Activated T-helper 17 cell treated with anti-CD3 and anti-CD28 coated beads, Interleukin-2, amount 50 U/mL, for 72 hours (primary cell): ENCODE results near the gene SLC2A5. TPM values are rescaled to one million over a fixed set of nuclear protein-coding genes. Genes with fewer than 3 reads are reported as not detected.
"Not testable (repeated sequence)": the region's sequence is repeated elsewhere in the genome, so short reads cannot be mapped to it uniquely, and the experiment has no call there.

ENCODE experiments used
- ATAC-seq: fragments of 150-1000 bp; cut with Tn5 transposase; replicated peaks from 2 replicates; pipeline ENCODE4 v1.10.0; 2021; ENCODE audit warnings: mild to moderate bottlenecking, moderate library complexity
- H3K27ac Mint-ChIP-seq: one replicate; pipeline ENCODE4 v1.8.0; 2022; ENCODE audit warnings: mixed read lengths
- H3K27me3 Mint-ChIP-seq: one replicate; pipeline ENCODE4 v1.8.0; 2022; ENCODE audit warnings: mixed read lengths
- H3K36me3 Mint-ChIP-seq: one replicate; pipeline ENCODE4 v1.8.0; 2022; ENCODE audit warnings: low read depth, mild to moderate bottlenecking, mixed read lengths
- H3K4me1 Mint-ChIP-seq: one replicate; pipeline ENCODE4 v1.8.0; 2022; ENCODE audit warnings: mixed read lengths
- H3K4me3 Mint-ChIP-seq: one replicate; pipeline ENCODE4 v1.8.0; 2022; ENCODE audit warnings: mild to moderate bottlenecking, mixed read lengths
- H3K9me3 Mint-ChIP-seq: one replicate; pipeline ENCODE4 v1.8.0; 2022; ENCODE audit warnings: mixed read lengths
- total RNA-seq, 2 donors: library from RNA; stranded (reverse); gene quantifications; one replicate each; pipeline ENCODE4 v1.2.3, GENCODE V29; 2022

The SLC2A5 gene
- total RNA-seq, 2 donors from 2014 or later = 0.87 TPM; not detected in 1

GRCh38 chr1:9004031-9004699 is 65.3 kb downstream of the SLC2A5 start:
- ATAC-seq = no peak
- Mint-ChIP-seq H3K4me1 (no peaks in the 10 kb centered on the region), H3K36me3 (no peaks in the 10 kb centered on the region), H3K4me3 (no peak overlapping the region), H3K27me3 (no peaks in the 10 kb centered on the region), H3K27ac (no peak overlapping the region), H3K9me3 (no peaks in the 10 kb centered on the region)

DNA sequence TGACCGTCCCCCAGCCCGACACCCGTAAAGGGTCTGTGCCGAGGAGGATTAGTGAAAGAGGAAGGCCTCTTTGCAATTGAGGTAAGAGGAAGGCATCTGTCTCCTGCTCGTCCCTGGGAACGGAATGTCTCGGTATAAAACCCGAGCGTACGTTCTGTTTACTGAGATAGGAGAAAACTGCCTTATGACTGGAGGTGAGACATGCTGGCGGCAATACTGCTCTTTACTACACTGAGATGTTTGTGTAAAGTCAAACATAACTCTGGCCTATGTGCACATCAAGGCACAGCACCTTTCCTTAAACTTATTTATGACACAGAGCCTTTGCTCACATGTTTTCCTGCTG is 67.2 kb downstream of the SLC2A5 start:
- H3K27ac Mint-ChIP-seq, H3K27me3 Mint-ChIP-seq, H3K4me3 Mint-ChIP-seq, H3K4me1 Mint-ChIP-seq, H3K36me3 Mint-ChIP-seq, ATAC-seq, H3K9me3 Mint-ChIP-seq: not testable (repeated sequence)

GRCh38 chr1:9001534-9002214 is 67.8 kb downstream of the SLC2A5 start:
- H3K4me3 Mint-ChIP-seq = not testable (repeated sequence)

GRCh38 chr1:8993962-8994675 is 75.3 kb downstream of the SLC2A5 start:
- ATAC-seq, H3K27ac Mint-ChIP-seq, H3K27me3 Mint-ChIP-seq, H3K9me3 Mint-ChIP-seq, H3K4me3 Mint-ChIP-seq, H3K36me3 Mint-ChIP-seq, H3K4me1 Mint-ChIP-seq: not testable (repeated sequence)

More at GRCh38 chr1:9001534-9002214, 67.8 kb downstream of the SLC2A5 start:
- not testable (repeated sequence) for H3K27ac Mint-ChIP-seq, H3K4me1 Mint-ChIP-seq, ATAC-seq, H3K36me3 Mint-ChIP-seq, H3K27me3 Mint-ChIP-seq, H3K9me3 Mint-ChIP-seq

DNA sequence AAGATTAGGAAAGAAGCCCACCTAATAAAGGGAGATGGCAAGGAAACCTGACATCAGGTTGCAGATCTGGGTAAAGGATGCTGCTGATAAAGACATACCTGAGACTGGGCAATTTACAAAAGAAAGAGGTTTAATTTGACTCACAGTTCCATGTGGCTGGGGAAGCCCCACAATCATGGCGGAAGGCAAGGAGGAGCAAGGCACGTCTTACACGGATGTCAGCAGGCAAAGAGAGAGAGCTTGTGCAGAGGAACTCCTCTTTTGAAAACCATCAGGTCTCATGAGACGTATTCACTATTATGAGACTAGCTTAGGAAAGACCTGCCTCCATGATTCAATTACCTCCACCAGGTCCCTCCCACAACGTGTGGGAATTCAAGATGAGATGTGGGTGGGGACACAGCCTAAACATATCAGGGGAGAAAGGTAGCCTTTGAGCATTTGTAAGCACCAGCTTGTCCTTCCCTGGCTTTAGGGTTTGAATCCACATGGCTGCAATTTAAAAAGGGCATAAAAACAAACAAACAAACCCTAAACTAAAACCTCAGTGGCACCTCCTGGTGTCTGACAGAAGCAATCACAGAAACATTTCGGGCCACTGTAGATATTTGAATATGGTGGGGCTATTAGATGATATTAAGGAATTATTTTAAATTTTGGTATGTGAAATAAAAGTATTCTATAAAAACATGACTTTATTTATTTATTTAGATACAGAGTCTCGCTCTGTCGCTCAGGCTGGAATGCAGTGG is 76.3 kb downstream of the SLC2A5 start:
- Mint-ChIP-seq H3K4me1 (no peaks in the 10 kb centered on the region), H3K27ac (no peak overlapping the region), H3K9me3 (no peaks in the 10 kb centered on the region), H3K27me3 (no peaks in the 10 kb centered on the region), H3K4me3 (no peak overlapping the region), H3K36me3 (no peaks in the 10 kb centered on the region)
- no peak for ATAC-seq

- Mint-ChIP-seq H3K9me3 (no peaks in the 10 kb centered on the region), H3K4me3 (no peak overlapping the region), H3K27me3 (no peaks in the 10 kb centered on the region), H3K36me3 (no peaks in the 10 kb centered on the region), H3K27ac (no peak overlapping the region), H3K4me1 (peaks cover 4% of the 10 kb centered on the region)
- peak; percentile 68 for ATAC-seq
Observed at GRCh38 chr1:8989821-8990220, 79.6 kb downstream of the SLC2A5 start.

DNA sequence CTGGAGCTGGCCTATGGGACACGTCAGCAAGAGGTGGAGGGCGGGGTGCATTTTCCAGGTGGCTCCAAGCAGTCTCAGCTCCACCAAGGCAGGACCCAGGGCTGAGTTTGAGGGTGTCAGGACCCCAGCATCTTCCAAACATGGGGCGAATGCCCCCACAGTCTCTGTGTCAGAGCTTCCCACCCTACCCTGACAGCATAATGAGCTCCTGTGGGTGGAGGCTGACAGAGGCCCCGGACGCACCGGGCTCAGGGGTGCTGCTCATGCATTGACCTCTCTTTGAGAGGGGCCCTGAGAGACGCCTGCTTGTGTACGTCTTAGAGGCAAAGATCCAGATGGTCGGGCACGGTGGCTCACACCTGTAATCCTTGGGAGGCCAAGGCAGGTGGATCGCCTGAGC is 80.4 kb downstream of the SLC2A5 start:
- no peaks in the 10 kb centered on the region for H3K36me3 Mint-ChIP-seq
- H3K9me3 Mint-ChIP-seq = no peaks in the 10 kb centered on the region
- no peak overlapping the region for H3K4me3 Mint-ChIP-seq
- no peak for ATAC-seq
- H3K4me1 Mint-ChIP-seq = peaks cover 8% of the 10 kb centered on the region
- H3K27ac Mint-ChIP-seq = no peak overlapping the region
- no peaks in the 10 kb centered on the region for H3K27me3 Mint-ChIP-seq

DNA sequence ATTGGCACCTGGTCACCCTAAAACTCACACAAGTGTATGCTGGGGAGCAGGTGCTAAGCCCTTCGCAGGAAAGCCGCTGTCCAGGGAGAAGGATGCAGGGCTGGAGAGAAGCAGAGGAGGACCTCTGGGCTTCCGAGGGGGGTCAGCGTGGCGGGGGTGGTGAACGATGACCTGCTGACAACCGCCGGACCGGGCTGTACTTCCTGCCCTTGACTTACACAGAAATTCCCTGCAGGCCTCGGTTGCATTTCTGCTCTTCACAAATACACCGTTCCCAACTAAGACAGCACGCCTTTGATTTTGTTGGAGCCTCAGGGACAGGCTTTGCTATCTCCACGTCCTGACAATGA is 80.8 kb downstream of the SLC2A5 start:
- H3K27me3 Mint-ChIP-seq = no peaks in the 10 kb centered on the region
- H3K9me3 Mint-ChIP-seq = no peaks in the 10 kb centered on the region
- no peaks in the 10 kb centered on the region for H3K36me3 Mint-ChIP-seq
- no peak overlapping the region for H3K27ac Mint-ChIP-seq
- ATAC-seq = no peak
- H3K4me3 Mint-ChIP-seq = no peak overlapping the region
- H3K4me1 Mint-ChIP-seq = peaks cover 13% of the 10 kb centered on the region

DNA sequence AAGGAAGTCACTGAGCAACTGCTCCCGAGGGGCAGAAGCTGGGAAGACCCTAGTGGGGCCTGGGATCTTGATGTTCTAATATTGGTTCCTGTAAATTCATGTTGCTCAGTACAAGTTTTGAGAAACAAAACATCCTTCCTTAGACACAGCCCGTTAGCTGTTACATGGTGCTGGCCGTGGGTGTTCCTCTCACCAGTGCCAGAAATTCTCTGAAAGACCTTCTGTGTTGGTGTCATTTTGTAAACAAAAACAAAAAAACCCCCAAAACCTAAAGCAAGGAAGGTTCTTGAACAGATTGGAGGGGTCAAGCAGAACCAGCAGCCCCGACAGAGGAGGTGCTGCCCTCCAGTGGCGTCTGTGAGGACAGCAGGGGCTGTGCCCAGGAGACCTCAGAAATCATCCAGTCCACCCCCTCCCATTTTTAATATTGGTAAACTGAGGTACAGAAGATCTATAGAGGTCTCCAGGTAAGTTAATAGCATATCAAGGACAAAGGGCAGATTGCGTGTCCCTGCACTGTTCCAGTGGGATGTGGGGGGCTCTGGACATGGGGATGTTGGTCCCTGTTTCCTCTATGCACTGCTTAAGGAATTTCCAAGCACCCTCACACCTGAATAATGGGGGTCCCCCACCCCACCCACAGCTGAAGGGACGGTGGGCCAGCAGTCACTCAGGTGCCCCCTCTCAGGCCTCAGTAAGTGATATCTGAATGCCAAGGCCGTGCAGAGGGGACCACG is 81.4 kb downstream of the SLC2A5 start:
- Mint-ChIP-seq H3K27ac (peak overlapping the region; percentile 71), H3K4me3 (peak overlapping the region; percentile 61)

DNA sequence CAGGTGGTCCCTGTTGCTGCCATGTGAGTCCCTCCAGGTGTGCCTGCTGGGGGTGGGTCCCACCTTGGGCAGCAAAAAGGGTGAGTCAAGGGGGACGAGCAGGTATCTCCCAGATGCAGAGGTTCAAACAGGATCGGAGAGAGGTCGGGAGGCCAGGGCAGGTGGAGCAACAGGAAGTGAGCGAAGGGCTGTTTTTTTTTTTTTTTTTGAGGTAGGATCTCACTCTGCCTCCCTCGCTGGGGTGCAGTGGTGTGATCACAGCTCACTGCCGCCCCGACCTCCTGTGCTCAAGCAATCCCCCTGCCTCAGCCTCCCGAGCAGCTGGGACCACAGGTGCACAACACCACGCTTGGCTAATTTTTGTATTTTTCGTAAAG is 82.6 kb downstream of the SLC2A5 start:
- Mint-ChIP-seq H3K36me3 (no peaks in the 10 kb centered on the region), H3K27ac (peak overlapping the region; percentile 83), H3K4me1 (peaks cover 15% of the 10 kb centered on the region), H3K9me3 (no peaks in the 10 kb centered on the region), H3K4me3 (peak overlapping the region; percentile 61), H3K27me3 (no peaks in the 10 kb centered on the region)
- no peak for ATAC-seq

More for the DNA sequence above, 81.4 kb downstream of the SLC2A5 start:
- ATAC-seq = peak; percentile 47
- no peaks in the 10 kb centered on the region for H3K9me3 Mint-ChIP-seq
- no peaks in the 10 kb centered on the region for H3K36me3 Mint-ChIP-seq
- H3K4me1 Mint-ChIP-seq = peaks cover 15% of the 10 kb centered on the region
- H3K27me3 Mint-ChIP-seq = no peaks in the 10 kb centered on the region

DNA sequence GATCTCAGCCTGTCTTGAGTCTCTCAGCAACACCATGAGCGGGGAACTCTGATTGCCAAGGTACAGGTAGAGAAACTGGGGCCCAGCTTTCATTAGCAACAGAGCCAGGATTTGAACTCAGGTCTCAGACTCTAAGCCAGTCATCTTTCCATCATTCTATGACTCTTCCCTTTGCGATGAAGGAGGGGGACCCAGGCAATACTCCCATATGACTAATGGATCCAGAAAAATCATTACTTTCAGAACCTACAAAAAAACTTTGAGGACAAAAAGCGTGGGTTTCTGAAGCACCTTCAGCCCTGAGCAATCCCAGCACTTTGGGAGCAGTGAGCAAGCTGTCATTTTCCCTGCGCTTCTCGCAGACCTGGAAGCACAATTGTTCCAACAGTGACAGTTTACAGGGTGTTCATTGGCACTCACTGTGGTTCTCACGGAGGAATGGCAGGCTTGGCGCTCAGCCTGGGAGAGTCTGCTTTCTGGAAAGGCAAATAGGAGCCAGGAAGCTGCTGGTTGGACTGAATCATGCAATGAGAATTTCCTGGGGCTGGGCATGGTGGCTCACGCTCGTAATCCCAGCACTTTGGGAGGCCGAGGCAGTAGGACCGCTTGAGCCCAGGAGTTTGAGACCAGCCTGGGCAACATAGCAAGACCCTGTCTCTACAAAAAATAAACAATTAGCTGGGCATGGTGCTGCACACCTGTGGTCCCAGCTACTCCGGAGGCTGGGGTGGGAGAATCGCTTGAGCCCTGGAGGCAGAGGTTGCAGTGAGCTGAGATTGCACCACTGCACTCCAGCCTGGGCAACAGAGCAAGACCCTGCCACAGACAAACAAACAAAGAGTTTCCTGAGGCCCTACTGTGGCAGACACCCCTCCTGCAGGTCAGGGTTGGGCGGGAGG is 83.3 kb downstream of the SLC2A5 start:
- no peaks in the 10 kb centered on the region for H3K27me3 Mint-ChIP-seq
- peak overlapping the region; percentile 83 for H3K27ac Mint-ChIP-seq
- H3K4me3 Mint-ChIP-seq = peak overlapping the region; percentile 61
- peaks cover 15% of the 10 kb centered on the region for H3K4me1 Mint-ChIP-seq
- ATAC-seq = no peak
- H3K36me3 Mint-ChIP-seq = no peaks in the 10 kb centered on the region
- no peaks in the 10 kb centered on the region for H3K9me3 Mint-ChIP-seq
